G401.6 (cell line): Measurements from ENCODE around the gene PAPOLB.

Source experiments
- FAIRE-seq: peaks from 2 replicates; lab custom pipeline; 2012; peaks lifted over from hg19 to GRCh38; lab: Jason Lieb, UNC

Gene PAPOLB

GRCh38 chr7:4823441-4824119 is 38.2 kb downstream of the PAPOLB start:
- FAIRE-seq, result no peak

- FAIRE-seq, result no peak
These were observed 39.2 kb downstream of the PAPOLB start for GRCh38 chr7:4822677-4823076.

GRCh38 chr7:4820967-4821471 is 40.8 kb downstream of the PAPOLB start:
- no peak for FAIRE-seq

GRCh38 chr7:4820405-4820966 is 41.3 kb downstream of the PAPOLB start:
- FAIRE-seq, result no peak

- no peak for FAIRE-seq
These were observed 42.0 kb downstream of the PAPOLB start for GRCh38 chr7:4819560-4820404.

DNA sequence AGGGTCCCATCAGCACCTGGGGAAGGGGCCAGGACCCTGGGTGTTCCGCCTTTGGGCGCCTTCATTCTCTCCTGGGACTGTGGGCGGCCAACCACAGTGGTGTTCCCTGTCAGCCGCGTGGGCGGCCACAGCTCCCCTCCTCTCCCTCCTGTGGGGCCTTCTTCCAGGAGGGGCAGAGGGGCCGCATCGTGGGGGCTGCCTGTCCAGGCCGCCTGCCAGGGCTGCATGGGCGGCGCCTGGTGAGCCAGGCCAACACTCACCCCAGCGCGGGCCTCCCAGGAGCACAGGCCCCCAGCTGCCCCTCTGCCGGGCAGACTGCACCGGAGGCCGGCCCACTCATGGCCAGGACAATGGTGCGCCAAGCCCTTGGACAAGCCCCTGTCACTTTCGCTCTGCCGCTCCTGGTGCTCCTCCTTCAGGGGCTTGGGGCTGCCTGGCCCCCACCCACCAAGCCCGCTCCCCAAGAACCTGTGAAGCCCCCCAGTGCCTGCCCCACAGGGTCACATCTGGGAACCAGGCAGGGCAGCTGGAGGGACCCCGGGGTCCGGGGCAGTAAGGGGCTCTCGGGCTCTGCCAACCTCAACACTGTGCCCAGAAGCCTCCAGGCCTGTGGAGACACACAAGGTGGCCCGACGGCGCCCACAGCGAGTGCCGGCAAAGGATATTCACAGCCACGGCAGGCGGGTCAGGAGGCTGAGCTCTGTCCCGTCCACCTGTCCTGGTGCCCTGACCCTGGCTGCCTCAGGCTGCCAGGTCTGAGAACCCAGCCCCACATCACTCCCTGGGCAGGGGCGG is 43.6 kb downstream of the PAPOLB start:
- no peak for FAIRE-seq

GRCh38 chr7:4817178-4817901 is 44.5 kb downstream of the PAPOLB start:
- FAIRE-seq, result no peak

DNA sequence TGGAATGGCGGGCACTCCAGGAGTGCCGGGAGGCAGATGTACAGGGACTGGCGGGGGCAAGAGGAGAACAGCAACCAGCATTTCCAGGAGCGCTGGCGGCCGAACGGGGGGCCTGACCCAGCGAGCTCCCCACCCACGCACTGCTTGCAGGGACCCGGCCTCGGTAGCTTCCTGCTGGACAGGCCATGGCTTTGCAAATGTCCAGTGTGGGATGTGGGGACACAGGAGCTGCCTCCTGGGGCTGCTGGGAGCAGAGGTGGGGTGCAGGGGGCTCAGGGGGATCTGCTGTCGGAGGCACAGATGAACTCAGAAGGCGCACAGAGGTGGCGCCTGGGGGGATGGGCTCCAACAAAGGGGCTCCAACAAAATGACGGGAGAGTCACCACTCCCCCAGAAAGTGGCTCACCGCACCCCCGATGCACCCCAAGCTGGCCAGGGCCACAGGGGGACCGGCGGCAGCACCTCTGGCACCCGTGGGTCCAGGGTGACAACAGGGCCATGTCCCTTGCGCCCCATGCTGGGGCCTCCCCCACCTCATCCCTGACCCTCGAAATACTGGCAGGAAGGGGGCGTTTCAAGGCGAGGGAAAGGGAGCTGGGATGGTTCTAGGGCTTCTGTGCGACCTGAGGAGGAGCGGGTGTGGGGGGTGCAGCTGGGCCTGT is 45.3 kb downstream of the PAPOLB start:
- FAIRE-seq, result no peak

GRCh38 chr7:4815609-4816418 is 46.0 kb downstream of the PAPOLB start:
- FAIRE-seq, result no peak

GRCh38 chr7:4815121-4815520 is 46.7 kb downstream of the PAPOLB start:
- no peak for FAIRE-seq

DNA sequence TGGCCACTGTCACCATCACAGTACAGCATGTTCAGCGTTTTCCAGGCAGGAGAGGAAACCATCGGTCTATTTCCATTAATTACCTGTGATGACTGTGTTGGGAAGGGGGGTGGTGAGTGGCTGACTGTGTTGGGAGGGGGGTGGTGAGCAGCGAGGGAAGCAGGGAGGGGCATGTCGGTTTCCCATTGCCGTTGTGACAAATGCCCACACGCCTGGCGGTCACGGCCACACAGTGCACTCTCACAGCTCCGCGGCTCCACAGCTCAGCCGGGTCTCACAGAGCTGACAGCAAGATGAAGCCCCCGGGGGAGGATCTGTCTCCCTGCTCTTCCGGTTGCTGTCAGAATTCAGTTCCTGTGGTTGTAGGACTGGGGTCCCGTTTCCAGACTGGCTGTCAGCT is 47.4 kb downstream of the PAPOLB start:
- no peak for FAIRE-seq

DNA sequence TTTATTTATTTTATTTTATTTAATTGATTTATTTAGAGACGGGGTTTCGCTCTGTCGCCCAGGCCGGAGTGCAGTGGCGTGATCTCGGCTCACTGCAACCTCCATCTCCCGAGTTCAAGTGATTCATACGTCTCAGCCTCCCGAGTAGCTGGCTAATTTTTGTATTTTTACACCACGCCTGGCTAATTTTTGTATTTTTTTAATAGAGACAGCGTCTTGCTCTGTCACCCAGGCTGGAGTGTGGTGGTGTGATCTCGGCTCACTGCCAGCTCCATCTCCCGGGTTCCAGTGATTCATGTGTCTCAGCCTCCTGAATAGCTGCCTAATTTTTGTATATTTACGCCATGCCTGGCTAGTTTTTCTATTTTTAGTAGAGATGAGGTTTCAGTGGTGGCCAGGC is 52.2 kb downstream of the PAPOLB start:
- FAIRE-seq, result no peak

DNA sequence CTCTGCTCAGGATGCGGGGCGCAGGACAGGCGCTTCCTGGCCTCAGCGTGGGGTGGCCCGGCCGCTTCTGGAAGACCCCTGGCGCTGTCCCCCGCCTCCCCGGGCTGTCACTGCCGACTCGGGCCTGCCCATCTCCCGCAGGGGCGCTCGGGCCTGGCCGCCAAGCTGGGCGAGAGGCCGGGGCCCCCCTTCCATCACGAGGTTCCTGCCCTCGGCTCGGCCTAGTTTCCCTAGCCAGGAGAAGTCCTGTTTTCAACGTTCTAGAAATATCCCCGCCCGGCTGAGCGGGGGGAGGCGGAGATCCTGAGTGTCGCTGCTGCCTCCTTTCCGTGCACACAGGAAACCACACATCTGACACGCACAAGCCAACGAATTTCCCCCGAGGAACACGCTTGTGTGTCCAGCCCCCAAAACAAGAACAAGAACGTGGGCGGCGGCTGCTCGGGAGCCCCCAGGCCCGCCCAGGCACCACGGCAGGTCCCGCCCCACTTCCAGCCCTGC is 52.7 kb downstream of the PAPOLB start:
- no peak for FAIRE-seq

GRCh38 chr7:4808565-4808964 is 53.3 kb downstream of the PAPOLB start:
- no peak for FAIRE-seq

- FAIRE-seq, result no peak
These were observed 53.8 kb downstream of the PAPOLB start for GRCh38 chr7:4808026-4808425.
